Body of pancreas (tissue), 4 donors: Measurements from ENCODE around the gene PSMA3. TPM values are rescaled to one million over a fixed set of nuclear protein-coding genes. Genes with fewer than 3 reads are reported as not detected.

Experiments used
- ATAC-seq: fragments of 150-250 bp; one replicate; pipeline ENCODE4 v1.9.1; 2016
- DNase-seq, 4 donors: peaks; one replicate each; pipeline ENCODE4 v3.0.0-alpha.2; 2019
- H3K27ac ChIP-seq, 4 donors: fragments of 200-600 bp; sonication (generic); 1 replicate in 3 of 4; 2 replicates in 1 of 4; pipeline versions ENCODE4 v1.5.1 to v1.6.1; 2016 to 2019; ENCODE audit warnings: mild to moderate bottlenecking in 1 of 4, mixed read lengths in 1 of 4, moderate library complexity in 1 of 4
- H3K27me3 ChIP-seq, 2 donors: fragments of 200-600 bp; sonication (generic); one replicate each; pipeline ENCODE4 v1.6.0; 2016; ENCODE audit warnings: mild to moderate bottlenecking in 1 of 2
- H3K36me3 ChIP-seq, 2 donors: fragments of 200-600 bp; sonication (generic); replicated peaks in 1 of 2; 2 replicates each; pipeline ENCODE4 v1.5.1; 2016; ENCODE audit warnings: low read depth in 2 of 2; ENCODE audit not compliant: insufficient read depth in 1 of 2
- H3K4me1 ChIP-seq: fragments of 200-600 bp; sonication (generic); one replicate; pipeline ENCODE4 v1.6.0; 2016
- H3K4me3 ChIP-seq, 2 donors: fragments of 200-600 bp; sonication (generic); 1 replicate in 1 of 2; 2 replicates in 1 of 2; pipeline ENCODE4 v1.5.1; 2016 to 2019
- H3K9me3 ChIP-seq, 3 donors: fragments of 200-600 bp; sonication (generic); 1 replicate in 2 of 3; 2 replicates in 1 of 3; pipeline ENCODE4 v1.5.1; 2016
- CTCF ChIP-seq, 7 experiments: fragments of 450-650 bp in 4 of 7; fragments of 200-600 bp in 3 of 7; sonication (generic) in 3 of 7; IDR thresholded peaks; one replicate each; pipeline ENCODE4 v1.5.1; 2016 to 2019; ENCODE audit warnings: antibody characterized with exemption in 7 of 7
- POLR2A ChIP-seq, 3 donors: fragments of 450-650 bp; IDR thresholded peaks; one replicate each; pipeline ENCODE4 v1.6.1; 2016; ENCODE audit warnings: antibody characterized with exemption in 3 of 3, mild to moderate bottlenecking in 2 of 3
- whole genome bisulfite sequencing, 2 donors: methylation state at CpG; one replicate each; pipeline ENCODE4 v1.1.5; 2017; 5-methylcytosine and 5-hydroxymethylcytosine counted together
- intact Hi-C: fragments of 100-400 bp; cut with DNase I; formaldehyde crosslinking; loops from one replicate; pipeline ENCODE4 v1.15.1; 2023
- total RNA-seq, 2 donors: library from RNA; depleted of rRNA; stranded (reverse); fragments of >200 nt; gene quantifications; one replicate each; pipeline ENCODE4 v1.1.0, GENCODE V29; 2016

The PSMA3 gene
- total RNA-seq, 2 donors from 2014 or later, result 59.7 to 77.0 TPM

GRCh38 chr14:58288106-58288792, 43.6 kb downstream of the PSMA3 start:
- intact Hi-C loops, result no loop called here
- H3K4me3 ChIP-seq, result no peak overlapping the region
- no peak for ATAC-seq

DNA sequence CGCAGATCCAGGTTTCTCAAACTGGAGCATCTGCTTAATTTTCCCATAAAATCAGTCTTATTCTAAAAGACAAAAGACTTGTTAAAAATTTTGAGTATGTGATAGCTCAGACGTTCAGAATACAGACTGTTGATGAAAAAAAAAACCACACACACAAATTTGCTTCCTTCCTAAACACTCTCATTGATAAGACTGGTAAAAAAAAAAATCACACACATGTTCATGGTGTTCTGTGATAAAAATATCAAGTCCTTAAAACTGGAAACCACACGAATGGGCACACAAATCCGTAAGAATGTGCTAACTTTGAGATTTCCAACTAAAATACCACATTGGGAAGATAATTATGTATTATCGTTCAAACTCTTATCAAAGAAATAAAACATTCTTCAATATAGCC, 47.0 kb downstream of the PSMA3 start:
- H3K4me1 ChIP-seq, result peaks cover 23% of the 10 kb centered on the region
- DNase-seq, result no peak
- no peaks in the 10 kb centered on the region for H3K27me3 ChIP-seq
- H3K36me3 ChIP-seq, result peaks cover 0 to 16% of the 10 kb centered on the region in 2 donors
- no peak overlapping the region for H3K4me3 ChIP-seq
- H3K27ac ChIP-seq, result no peak overlapping the region
- H3K9me3 ChIP-seq, result no peaks in the 10 kb centered on the region
- WGBS, 2 donors, result 42 to 43% methylated on average over 5 of the region's 5 CpGs
- no peak for TF ChIP-seq CTCF (IDR thresholded peaks at IDR 0.05)
- no peak for TF ChIP-seq POLR2A (IDR thresholded peaks at IDR 0.05)
- no peak for ATAC-seq
- intact Hi-C loops, result no loop called here

More at GRCh38 chr14:58288106-58288792, 43.6 kb downstream of the PSMA3 start:
- Histone ChIP-seq H3K4me1 (peaks cover 31% of the 10 kb centered on the region), H3K27ac (peak overlapping the region in 1 of 4 donors; percentile 14), H3K36me3 (peaks cover 0 to 18% of the 10 kb centered on the region in 2 donors), H3K9me3 (no peaks in the 10 kb centered on the region), H3K27me3 (no peaks in the 10 kb centered on the region)
- TF ChIP-seq CTCF (IDR thresholded peaks at IDR 0.05) (no peak), POLR2A (IDR thresholded peaks at IDR 0.05) (no peak)
- DNase-seq, result no peak
- 49 to 54% methylated on average over 3 of the region's 3 CpGs for WGBS, 2 donors

- no peaks in the 10 kb centered on the region for H3K27me3 ChIP-seq
- H3K36me3 ChIP-seq, result peaks cover 0 to 16% of the 10 kb centered on the region in 2 donors
- H3K27ac ChIP-seq, result no peak overlapping the region
- DNase-seq (no peak), ATAC-seq (no peak)
- peaks cover 19% of the 10 kb centered on the region for H3K4me1 ChIP-seq
- H3K9me3 ChIP-seq, result no peaks in the 10 kb centered on the region
- TF ChIP-seq CTCF (IDR thresholded peaks at IDR 0.05) (no peak), POLR2A (IDR thresholded peaks at IDR 0.05) (no peak)
- H3K4me3 ChIP-seq, result no peak overlapping the region
- 85 to 88% methylated on average over 3 of the region's 3 CpGs for WGBS, 2 donors
- intact Hi-C loops, result no loop called here
These were observed 47.5 kb downstream of the PSMA3 start for GRCh38 chr14:58292187-58292586.

DNA sequence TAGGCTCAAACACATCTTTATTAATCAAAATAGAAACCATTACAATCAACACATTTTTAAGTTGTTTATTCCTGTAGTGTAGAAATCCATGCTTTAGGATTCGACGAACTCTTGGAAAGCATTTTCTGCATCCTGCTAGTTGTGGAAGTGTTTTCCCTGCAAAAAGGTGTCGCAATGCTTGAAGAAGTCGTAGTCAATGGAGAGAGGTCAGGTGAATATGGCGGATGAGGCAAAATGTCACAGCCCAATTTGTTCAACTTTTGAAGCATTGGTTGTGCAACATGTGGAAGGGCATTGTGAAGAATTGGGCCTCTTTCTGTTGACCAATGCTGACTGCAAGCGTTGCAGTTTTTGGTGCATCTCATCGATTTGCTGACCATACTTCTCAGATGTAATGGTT, 49.6 kb downstream of the PSMA3 start:
- peaks cover 9% of the 10 kb centered on the region for H3K4me1 ChIP-seq
- peaks cover 0 to 16% of the 10 kb centered on the region in 2 donors for H3K36me3 ChIP-seq
- ATAC-seq, result no peak
- no peak overlapping the region for H3K4me3 ChIP-seq
- H3K27ac ChIP-seq, result no peak overlapping the region
- H3K27me3 ChIP-seq, result no peaks in the 10 kb centered on the region
- no peak for DNase-seq
- intact Hi-C loops, result no loop called here
- H3K9me3 ChIP-seq, result no peaks in the 10 kb centered on the region
- 90 to 96% methylated on average over 7 of the region's 7 CpGs for WGBS, 2 donors
- TF ChIP-seq POLR2A (IDR thresholded peaks at IDR 0.05) (no peak), CTCF (IDR thresholded peaks at IDR 0.05) (no peak)

DNA sequence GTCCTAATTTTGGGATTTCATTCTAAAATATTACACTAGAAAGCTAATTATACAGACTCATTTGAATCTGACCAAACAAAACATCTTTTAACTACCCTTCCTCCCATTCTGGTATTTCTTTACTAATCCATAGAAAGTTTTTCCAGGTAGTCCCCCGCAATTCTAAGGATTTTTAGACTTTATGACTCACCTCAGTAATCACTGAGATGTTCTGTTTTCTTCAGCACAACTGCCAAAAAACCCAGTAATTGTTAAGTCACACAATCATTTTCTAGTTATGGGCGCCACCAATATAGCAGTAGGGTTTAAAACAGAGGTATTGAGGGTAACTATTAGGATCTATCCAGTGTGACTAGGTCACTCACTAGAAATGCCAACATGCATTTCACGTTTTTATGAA, 52.1 kb downstream of the PSMA3 start:
- Histone ChIP-seq H3K4me1 (peaks cover 16% of the 10 kb centered on the region), H3K27ac (peak overlapping the region; percentile 94 to 98 (median 96)), H3K9me3 (no peaks in the 10 kb centered on the region), H3K36me3 (peaks cover 0 to 7% of the 10 kb centered on the region in 2 donors), H3K27me3 (no peaks in the 10 kb centered on the region), H3K4me3 (peak overlapping the region; percentile 65)
- no peak for ATAC-seq
- intact Hi-C loops, result no loop called here
- no peak for DNase-seq
- 4 to 7% methylated on average over 3 of the region's 3 CpGs for WGBS, 2 donors
- TF ChIP-seq CTCF (IDR thresholded peaks at IDR 0.05) (no peak), POLR2A (IDR thresholded peaks at IDR 0.05) (no peak)
